A549 (cell line): ENCODE data around the gene RHOC. TPM values are rescaled to one million over a fixed set of nuclear protein-coding genes. Genes with fewer than 3 reads are reported as not detected.

Source experiments
- ATAC-seq, 2 experiments: fragments of 200-7000 bp in 1 of 2; fragments of >200 bp in 1 of 2; cut with Nextera tagmentation in 1 of 2; cut with Tn5 transposase in 1 of 2; 3 replicates each; pipeline versions ENCODE4 v1.8.0 to v1.9.1; 2018 to 2020; ENCODE audit warnings: mild to moderate bottlenecking in 1 of 2, moderate library complexity in 1 of 2
- CTCF ChIA-PET: fragments of 300-600 bp; sonication (Branson Sonifier 250); formaldehyde crosslinking; extraction: SDS; loops from one replicate; lab custom pipeline; 2021; ENCODE audit warnings: antibody characterized with exemption, inconsistent platforms; lab: Yijun Ruan, JAX
- POLR2A ChIA-PET: fragments of 350-600 bp; formaldehyde crosslinking; extraction: SDS; loops from one replicate; lab custom pipeline; 2021; ENCODE audit warnings: antibody characterized with exemption, inconsistent platforms; lab: Yijun Ruan, JAX
- DNase-seq, 2 experiments: peaks; one replicate each; pipeline versions ENCODE4 v3.0.0 to v3.0.0-alpha.2; 2011 to 2016; ENCODE audit warnings: low read depth in 1 of 2, low spot score in 1 of 2
- FAIRE-seq: peaks from 2 replicates; lab custom pipeline; 2011; peaks lifted over from hg19 to GRCh38; lab: Jason Lieb, UNC
- H3K27ac ChIP-seq, 2 experiments: fragments of >200 bp; sonication (Bioruptor Twin); formaldehyde crosslinking; 3 replicates each; pipeline ENCODE4 v1.5.1; 2016 to 2017
- H3K4me1 ChIP-seq: fragments of >200 bp; sonication (Bioruptor Twin); formaldehyde crosslinking; 3 replicates; pipeline ENCODE4 v1.6.1; 2016
- H3K4me2 ChIP-seq: fragments of >200 bp; sonication (Bioruptor Twin); formaldehyde crosslinking; 3 replicates; pipeline ENCODE4 v1.6.1; 2016
- H3K4me3 ChIP-seq: fragments of >200 bp; sonication (Bioruptor Twin); formaldehyde crosslinking; 3 replicates; pipeline ENCODE4 v1.5.1; 2016
- H3K9me3 ChIP-seq: fragments of >200 bp; sonication (Bioruptor Twin); formaldehyde crosslinking; 3 replicates; pipeline ENCODE4 v1.6.1; 2016
- BCL3 ChIP-seq: fragments of >200 bp; sonication (Bioruptor Twin); formaldehyde crosslinking; IDR thresholded peaks from 3 replicates; pipeline ENCODE4 v1.6.1; 2016
- BHLHE40 ChIP-seq: IDR thresholded peaks from 2 replicates; pipeline ENCODE4 v1.6.1; 2012; ENCODE audit warnings: low read depth, low read length, inconsistent platforms
- CTCF ChIP-seq: fragments of >200 bp; sonication (Bioruptor Twin); formaldehyde crosslinking; IDR thresholded peaks from 3 replicates; pipeline ENCODE4 v1.5.1; 2016
- EP300 ChIP-seq, 2 experiments: fragments of >200 bp; sonication (Bioruptor Twin); formaldehyde crosslinking; IDR thresholded peaks; 2 replicates in 1 of 2; 3 replicates in 1 of 2; pipeline ENCODE4 v1.6.1; 2016 to 2017
- FOSL2 ChIP-seq, 2 experiments: fragments of 450-650 bp in 1 of 2; fragments of >200 bp in 1 of 2; sonication (Bioruptor Twin) in 1 of 2; formaldehyde crosslinking; IDR thresholded peaks; 2 replicates each; pipeline versions ENCODE4 v1.5.0 to v1.6.1; 2016 to 2020; ENCODE audit warnings: mild to moderate bottlenecking in 1 of 2, moderate library complexity in 1 of 2
- HDAC2 ChIP-seq: fragments of 200-600 bp; sonication (generic); IDR thresholded peaks from 2 replicates; pipeline ENCODE4 v1.6.1; 2016
- HOXB13 ChIP-seq: fragments of 250-450 bp; sonication (Bioruptor Pico); IDR thresholded peaks from 2 replicates; pipeline ENCODE4 v1.5.0; 2020; ENCODE audit warnings: low read depth, mild to moderate bottlenecking, moderate library complexity
- HOXB5 ChIP-seq: fragments of 250-450 bp; sonication (Bioruptor Pico); IDR thresholded peaks from 2 replicates; pipeline ENCODE4 v1.5.0; 2020; ENCODE audit warnings: mild to moderate bottlenecking, moderate library complexity
- KDM5A ChIP-seq: fragments of 200-600 bp; sonication (generic); IDR thresholded peaks from 2 replicates; pipeline ENCODE4 v1.6.1; 2016; ENCODE audit warnings: antibody characterized with exemption, mild to moderate bottlenecking
- MAX ChIP-seq: IDR thresholded peaks from 2 replicates; pipeline ENCODE4 v1.6.1; 2012
- MYC ChIP-seq: IDR thresholded peaks from 2 replicates; pipeline ENCODE4 v1.6.1; 2012; ENCODE audit warnings: mild to moderate bottlenecking, inconsistent platforms, low read length, improper control_type of control experiment, borderline replicate concordance
- NFE2L2 ChIP-seq: fragments of 150-350 bp; conservative IDR thresholded peaks from 2 replicates; pipeline ENCODE4 v1.6.1; 2014; ENCODE audit warnings: low read length
- NR3C1 ChIP-seq: fragments of >200 bp; sonication (Bioruptor Twin); formaldehyde crosslinking; IDR thresholded peaks from 3 replicates; pipeline ENCODE4 v1.6.1; 2017
- USF2 ChIP-seq: fragments of 450-650 bp; IDR thresholded peaks from 2 replicates; pipeline ENCODE4 v1.6.1; 2014; ENCODE audit warnings: antibody characterized with exemption
- ZC3H11A ChIP-seq: fragments of 450-650 bp; IDR thresholded peaks from 2 replicates; pipeline ENCODE4 v1.6.1; 2014; ENCODE audit warnings: antibody characterized with exemption, mild to moderate bottlenecking
- ZFP36 ChIP-seq: fragments of 450-650 bp; IDR thresholded peaks from 2 replicates; pipeline ENCODE4 v1.6.1; 2014; ENCODE audit warnings: borderline replicate concordance; ENCODE audit not compliant: partially characterized antibody
- WGBS: methylation state at CpG from one replicate; pipeline ENCODE4 v1.1.6; 2017; ENCODE audit errors: missing lambda C conversion rate; 5-methylcytosine and 5-hydroxymethylcytosine counted together
- polyA plus RNA-seq, 4 experiments: library from polyadenylated mRNA; depleted of rRNA in 3 of 4; stranded (reverse); fragments of >200 nt; fragmentation: RNase III in 1 of 4; extraction: RNeasy Plus Mini Kit Qiagen cat#74134 plus additional on column Dnase treatment in 1 of 4; gene quantifications; 2 replicates in 3 of 4; 3 replicates in 1 of 4; pipeline ENCODE4 v1.2.3, GENCODE V29; 2011 to 2017

The RHOC gene
- polyA plus RNA-seq, 2 of the 4 experiments (the other 2 are of a cell fraction): 255 to 296 TPM

- Histone ChIP-seq H3K4me1 (peaks cover 35% of the 10 kb centered on the region), H3K4me2 (no peak overlapping the region), H3K4me3 (no peak overlapping the region), H3K27ac (no peak overlapping the region), H3K9me3 (no peaks in the 10 kb centered on the region)
- POLR2A ChIA-PET: no interaction called here
- CTCF ChIA-PET: interaction anchor here (1.4 to 1.7 kb wide), 2 partner anchors 11 to 19 kb away, joined by 4 to 6 read pairs; no protein-coding TSS in a partner anchor
- ATAC-seq (no peak), FAIRE-seq (no peak), DNase-seq (no peak)
- TF ChIP-seq ZFP36 (no peak), HDAC2 (no peak), CTCF (no peak), HOXB13 (CRISPR knock-in tag) (no peak), EP300 (IDR thresholded peaks at IDR 0.05) (no peak), NFE2L2 (no peak), HOXB5 (CRISPR knock-in tag) (no peak), BCL3 (no peak), MAX (no peak)
- WGBS: 92% methylated on average over 7 of the region's 7 CpGs
Observed at GRCh38 chr1:112696578-112697314, 10.2 kb downstream of the RHOC start.

GRCh38 chr1:112695276-112695675, 11.7 kb downstream of the RHOC start:
- no peak for ATAC-seq
- H3K4me2 ChIP-seq: no peak overlapping the region
- TF ChIP-seq FOSL2 (IDR thresholded peaks at IDR 0.05): no peak
- TF ChIP-seq FOSL2 (CRISPR knock-in tag; IDR thresholded peaks at IDR 0.05): no peak
- TF ChIP-seq USF2: no peak
- no peak for TF ChIP-seq NR3C1
- TF ChIP-seq BHLHE40: no peak
- no peak for TF ChIP-seq ZC3H11A
- TF ChIP-seq HDAC2: no peak
- TF ChIP-seq, all 56 proteins: peak for 0
- H3K4me3 ChIP-seq: no peak overlapping the region
- no peak overlapping the region for H3K27ac ChIP-seq
- ChIA-PET POLR2A (interaction anchor here (1.1 kb wide), 1 partner anchor 10 kb away, joined by 3 read pairs; no protein-coding TSS in a partner anchor), CTCF (interaction anchor here (0.9 to 1.4 kb wide), 2 partner anchors 21 to 193 kb away, joined by 3 to 4 read pairs; no protein-coding TSS in a partner anchor)
- 92% methylated on average over 7 of the region's 9 CpGs for WGBS
- peaks cover 21% of the 10 kb centered on the region for H3K4me1 ChIP-seq
- H3K9me3 ChIP-seq: no peaks in the 10 kb centered on the region
- no peak for DNase-seq
- FAIRE-seq: no peak

GRCh38 chr1:112694363-112694929, 12.5 kb downstream of the RHOC start:
- H3K9me3 ChIP-seq: no peaks in the 10 kb centered on the region
- no peak for FAIRE-seq
- H3K4me3 ChIP-seq: no peak overlapping the region
- POLR2A ChIA-PET: no interaction called here
- H3K4me2 ChIP-seq: no peak overlapping the region
- peaks cover 12% of the 10 kb centered on the region for H3K4me1 ChIP-seq
- TF ChIP-seq KDM5A (no peak), CTCF (no peak), MAX (no peak), MYC (no peak)
- TF ChIP-seq, all 56 proteins: peak for 0
- DNase-seq (no peak), ATAC-seq (no peak)
- CTCF ChIA-PET: interaction anchor here (1.2 to 1.6 kb wide), 3 partner anchors 20 to 304 kb away, joined by 3 to 5 read pairs (median 4); partner anchors contain the start of gene MOV10
- WGBS: 89% methylated on average over 11 of the region's 15 CpGs
- H3K27ac ChIP-seq: no peak overlapping the region
